ENCODE measurements around the gene CKS1B.
A peak's percentile ranks its signal among the peaks of the same experiment; 100 is the strongest.

The CKS1B gene

DNA sequence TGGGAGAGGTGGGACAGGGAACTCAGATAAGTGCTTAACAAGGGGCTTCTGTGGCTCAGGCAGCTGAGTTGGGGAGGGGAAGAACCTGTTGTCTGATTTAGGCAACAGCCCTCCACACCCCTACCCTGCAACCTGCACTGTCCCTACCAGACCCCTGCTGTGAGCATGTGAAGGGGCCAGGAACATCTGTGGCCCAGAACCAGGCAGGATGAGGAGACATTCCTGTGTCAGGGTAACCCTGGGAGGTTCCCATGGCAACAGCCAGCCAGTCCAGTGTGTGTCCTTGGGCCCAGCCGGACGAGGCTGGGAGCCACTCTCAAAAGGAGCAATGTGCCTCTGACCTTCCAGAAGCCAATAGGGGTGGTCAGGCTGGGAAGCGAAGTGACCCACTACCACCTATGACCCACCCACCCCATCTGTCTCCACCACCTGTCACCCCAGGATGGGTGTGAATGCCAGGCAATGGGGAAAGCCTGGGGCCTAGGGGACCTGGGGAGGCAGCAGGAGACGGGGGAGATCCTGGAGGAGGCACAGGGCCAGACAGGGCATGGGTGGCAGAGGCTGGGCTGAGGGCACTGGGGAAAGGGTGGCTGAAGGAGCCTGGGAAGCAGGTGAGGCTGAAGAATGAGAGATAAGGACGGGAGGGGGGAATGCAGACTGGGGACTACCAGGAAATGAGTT is 33.0 kb upstream of the CKS1B start:
- Histone ChIP-seq H3K9ac (peak overlapping the region; percentile 52), H3K4me2 (peak overlapping the region; percentile 76), H3K4me3 (IDR thresholded peaks at IDR 0.05; ENCODE audit: insufficient read depth, low read depth, low read length) (no peak overlapping the region), H3K27ac (peak overlapping the region; percentile 84), H3K4me1 (ENCODE audit: low read depth, poor library complexity, severe bottlenecking) (peaks cover 93% of the 10 kb centered on the region), H3K27me3 (ENCODE audit: insufficient read depth, low read depth) (no peaks in the 10 kb centered on the region), H3K79me2 (ENCODE audit: insufficient read depth, low read depth) (no peaks in the 10 kb centered on the region), H2AFZ (ENCODE audit: low read depth) (no peak overlapping the region), H4K20me1 (ENCODE audit: insufficient read depth) (no peaks in the 10 kb centered on the region), H3K36me3 (ENCODE audit: insufficient read depth) (no peaks in the 10 kb centered on the region)
- TF ChIP-seq, protein P1, sequence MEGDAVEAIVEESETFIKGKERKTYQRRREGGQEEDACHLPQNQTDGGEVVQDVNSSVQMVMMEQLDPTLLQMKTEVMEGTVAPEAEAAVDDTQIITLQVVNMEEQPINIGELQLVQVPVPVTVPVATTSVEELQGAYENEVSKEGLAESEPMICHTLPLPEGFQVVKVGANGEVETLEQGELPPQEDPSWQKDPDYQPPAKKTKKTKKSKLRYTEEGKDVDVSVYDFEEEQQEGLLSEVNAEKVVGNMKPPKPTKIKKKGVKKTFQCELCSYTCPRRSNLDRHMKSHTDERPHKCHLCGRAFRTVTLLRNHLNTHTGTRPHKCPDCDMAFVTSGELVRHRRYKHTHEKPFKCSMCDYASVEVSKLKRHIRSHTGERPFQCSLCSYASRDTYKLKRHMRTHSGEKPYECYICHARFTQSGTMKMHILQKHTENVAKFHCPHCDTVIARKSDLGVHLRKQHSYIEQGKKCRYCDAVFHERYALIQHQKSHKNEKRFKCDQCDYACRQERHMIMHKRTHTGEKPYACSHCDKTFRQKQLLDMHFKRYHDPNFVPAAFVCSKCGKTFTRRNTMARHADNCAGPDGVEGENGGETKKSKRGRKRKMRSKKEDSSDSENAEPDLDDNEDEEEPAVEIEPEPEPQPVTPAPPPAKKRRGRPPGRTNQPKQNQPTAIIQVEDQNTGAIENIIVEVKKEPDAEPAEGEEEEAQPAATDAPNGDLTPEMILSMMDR (conservative IDR thresholded peaks at IDR 0.05; ENCODE audit: low read depth, low read length): no peak

DNA sequence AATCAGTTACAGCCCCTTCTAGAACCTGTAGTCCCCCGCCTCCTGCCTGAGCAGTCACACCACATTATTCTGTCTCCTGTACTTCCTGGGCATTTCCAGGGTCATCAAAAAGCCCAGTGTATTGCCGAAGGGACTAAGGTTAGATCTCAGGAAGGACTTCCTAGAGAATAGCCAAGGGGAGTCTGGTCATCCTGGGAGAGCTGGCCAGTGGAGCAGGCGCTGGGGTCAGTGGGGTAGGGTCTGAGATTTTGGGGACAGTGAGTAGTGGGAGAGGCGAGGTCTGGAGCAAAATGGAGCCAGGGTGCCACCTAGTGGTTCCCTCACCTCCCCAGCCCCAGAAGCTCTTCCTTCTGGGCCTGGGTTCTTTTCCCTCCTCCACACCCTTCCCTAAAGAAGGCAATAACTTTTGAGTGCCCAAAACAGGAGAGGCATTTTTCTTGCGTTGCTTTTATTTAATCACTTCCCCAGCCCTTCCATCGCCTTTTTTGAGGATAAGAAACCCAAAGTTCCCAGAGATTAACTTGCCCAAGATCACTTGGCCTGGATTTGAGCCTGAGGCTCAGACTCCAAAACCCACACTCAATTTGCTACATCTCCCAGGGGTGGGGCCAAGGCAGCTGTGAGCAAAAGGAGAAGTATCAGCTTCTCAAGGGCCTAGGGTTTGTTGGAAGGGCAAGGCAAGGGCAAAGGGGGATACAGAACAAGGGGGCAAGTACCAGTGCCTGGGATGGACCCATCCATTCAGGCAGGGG is 30.7 kb upstream of the CKS1B start:
- H3K9ac ChIP-seq: peak overlapping the region; percentile 52; the same call in 1 of the 2 replicates
- H4K20me1 ChIP-seq (ENCODE audit: insufficient read depth): no peaks in the 10 kb centered on the region
- TF ChIP-seq, protein P1 (conservative IDR thresholded peaks at IDR 0.05; ENCODE audit: low read depth, low read length): peak; percentile 100
- peak overlapping the region; percentile 13 for H3K4me3 ChIP-seq (IDR thresholded peaks at IDR 0.05; ENCODE audit: insufficient read depth, low read depth, low read length)
- no peaks in the 10 kb centered on the region for H3K79me2 ChIP-seq (ENCODE audit: insufficient read depth, low read depth)
- H2AFZ ChIP-seq (ENCODE audit: low read depth): peak overlapping the region; percentile 4; the same call in 1 of the 2 replicates
- H3K36me3 ChIP-seq (ENCODE audit: insufficient read depth): no peaks in the 10 kb centered on the region
- H3K27ac ChIP-seq: peak overlapping the region; percentile 84
- H3K27me3 ChIP-seq (ENCODE audit: insufficient read depth, low read depth): no peaks in the 10 kb centered on the region
- H3K4me2 ChIP-seq: peak overlapping the region; percentile 76
- peaks cover 95% of the 10 kb centered on the region for H3K4me1 ChIP-seq (ENCODE audit: low read depth, poor library complexity, severe bottlenecking)

DNA sequence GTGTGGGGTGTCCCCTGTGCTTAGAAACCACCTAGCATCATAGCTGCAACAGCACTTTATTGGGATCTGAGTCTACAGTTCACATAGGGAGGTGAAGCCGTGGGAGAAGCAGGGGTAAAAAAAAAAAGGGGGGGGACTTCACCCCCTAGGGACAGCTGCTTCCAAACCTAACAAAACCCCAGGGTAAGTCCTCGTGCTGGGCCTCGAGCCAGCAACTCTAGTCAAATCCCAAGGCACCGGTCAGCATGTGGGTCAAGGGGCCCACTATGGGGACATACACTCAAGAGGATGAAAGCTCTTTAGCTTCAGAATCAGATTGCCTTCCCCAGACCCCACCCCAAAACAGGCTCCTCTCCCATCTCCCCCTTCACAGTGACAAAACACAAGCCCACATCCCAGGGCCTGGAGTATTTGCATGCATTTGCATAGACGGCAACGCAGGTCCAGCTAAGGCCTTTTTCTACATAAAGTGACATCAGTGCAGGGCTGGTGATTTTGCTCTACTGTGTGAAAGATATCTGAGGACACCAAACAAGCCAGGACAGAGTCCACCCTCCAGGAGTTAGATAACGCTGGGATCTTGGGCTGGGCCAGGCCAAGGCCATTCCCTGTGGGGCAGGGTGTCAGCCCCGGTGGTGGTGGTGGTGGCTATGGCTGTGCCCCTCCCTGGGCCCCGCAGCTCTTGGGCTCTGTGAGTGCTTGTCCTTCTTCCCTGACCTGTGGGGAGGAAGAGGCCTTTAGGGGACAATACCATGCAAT is 29.9 kb upstream of the CKS1B start:
- Histone ChIP-seq H3K9ac (peak overlapping the region; percentile 52; the same call in 1 of the 2 replicates), H4K20me1 (ENCODE audit: insufficient read depth) (no peaks in the 10 kb centered on the region), H3K36me3 (ENCODE audit: insufficient read depth) (no peaks in the 10 kb centered on the region), H3K4me1 (ENCODE audit: low read depth, poor library complexity, severe bottlenecking) (peaks cover 93% of the 10 kb centered on the region), H3K79me2 (ENCODE audit: insufficient read depth, low read depth) (no peaks in the 10 kb centered on the region), H3K27me3 (ENCODE audit: insufficient read depth, low read depth) (no peaks in the 10 kb centered on the region), H2AFZ (ENCODE audit: low read depth) (peak overlapping the region; percentile 4; the same call in 1 of the 2 replicates), H3K4me3 (IDR thresholded peaks at IDR 0.05; ENCODE audit: insufficient read depth, low read depth, low read length) (no peak overlapping the region), H3K27ac (peak overlapping the region; percentile 84), H3K4me2 (peak overlapping the region; percentile 76)
- TF ChIP-seq, protein P1 (conservative IDR thresholded peaks at IDR 0.05; ENCODE audit: low read depth, low read length): no peak

DNA sequence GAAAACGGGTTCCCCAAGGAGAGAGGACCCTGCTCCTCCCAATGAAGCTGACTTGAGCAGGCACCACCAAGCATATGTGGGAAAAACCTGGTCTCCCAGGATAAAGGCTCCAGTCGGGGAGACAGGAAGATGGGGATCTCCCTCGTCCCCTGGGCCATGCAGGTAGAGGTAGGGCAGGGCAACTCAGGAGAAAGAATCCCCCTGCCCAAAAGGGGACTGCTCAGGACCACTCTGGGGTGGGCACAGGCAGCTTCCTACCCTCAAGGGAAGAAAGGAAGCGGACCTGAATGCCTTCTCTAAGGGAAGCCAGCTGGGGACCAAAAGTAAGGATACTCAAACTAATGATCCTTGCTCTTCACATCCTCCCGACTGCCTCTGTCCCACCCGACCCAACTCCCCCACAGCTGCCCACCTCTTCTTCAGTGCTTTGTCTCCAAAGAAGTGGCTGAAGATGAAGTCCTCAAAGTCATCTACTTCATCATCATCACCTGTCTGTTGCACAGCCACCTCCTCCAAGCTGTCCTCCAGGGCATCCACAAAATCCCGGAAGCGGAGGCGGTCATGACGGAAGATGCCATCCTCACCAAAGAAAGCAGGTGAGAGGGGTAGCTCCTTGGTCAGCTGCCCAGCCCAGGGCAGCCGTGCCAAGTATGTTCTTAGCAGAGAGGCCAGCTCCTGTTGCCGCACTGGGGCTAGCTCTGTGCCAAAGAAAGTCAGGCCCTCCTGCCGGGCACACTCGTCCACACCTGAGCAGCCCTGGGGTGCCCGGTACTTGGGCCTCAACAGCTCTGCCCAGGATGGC is 29.1 kb upstream of the CKS1B start:
- peak overlapping the region; percentile 52; the same call in 1 of the 2 replicates for H3K9ac ChIP-seq
- H3K4me1 ChIP-seq (ENCODE audit: low read depth, poor library complexity, severe bottlenecking): peaks cover 86% of the 10 kb centered on the region
- no peaks in the 10 kb centered on the region for H3K36me3 ChIP-seq (ENCODE audit: insufficient read depth)
- no peaks in the 10 kb centered on the region for H3K27me3 ChIP-seq (ENCODE audit: insufficient read depth, low read depth)
- peak overlapping the region; percentile 76; the same call in 1 of the 2 replicates for H3K4me2 ChIP-seq
- no peaks in the 10 kb centered on the region for H4K20me1 ChIP-seq (ENCODE audit: insufficient read depth)
- TF ChIP-seq, protein P1 (conservative IDR thresholded peaks at IDR 0.05; ENCODE audit: low read depth, low read length): no peak
- H3K4me3 ChIP-seq (IDR thresholded peaks at IDR 0.05; ENCODE audit: insufficient read depth, low read depth, low read length): no peak overlapping the region
- H3K79me2 ChIP-seq (ENCODE audit: insufficient read depth, low read depth): no peaks in the 10 kb centered on the region
- H2AFZ ChIP-seq (ENCODE audit: low read depth): no peak overlapping the region
- H3K27ac ChIP-seq: peak overlapping the region; percentile 84; the same call in 1 of the 2 replicates

Measured in KMS-11 (cell line).